ENCODE data around the gene FAM169A. TPM values are rescaled to one million over a fixed set of nuclear protein-coding genes. Genes with fewer than 3 reads are reported as not detected.
"Not testable (repeated sequence)": the region's sequence is repeated elsewhere in the genome, so short reads cannot be mapped to it uniquely, and the experiment has no call there.

Gene FAM169A
- total and polyA plus RNA-seq, 8 donors, result under 0.01 to 11.2 (median 0.35) TPM; not detected in 1

GRCh38 chr5:74892921-74893320 is 26.7 kb upstream of the FAM169A start:
- 53 to 82% (median 69%) methylated on average over 2 of the region's 2 CpGs for WGBS, 5 donors
- Histone ChIP-seq H3K4me3 (no peak overlapping the region), H3K4me1 (peaks cover 0 to 8% (median 3%) of the 10 kb centered on the region in 4 donors), H3K27me3 (no peaks in the 10 kb centered on the region), H3K36me3 (no peaks in the 10 kb centered on the region), H3K27ac (no peak overlapping the region), H3K9me3 (peaks cover 0 to 11% (median 9%) of the 10 kb centered on the region in 4 donors)
- TF ChIP-seq EP300 (IDR thresholded peaks at IDR 0.05) (no peak), POLR2A (IDR thresholded peaks at IDR 0.05) (no peak), CTCF (IDR thresholded peaks at IDR 0.05) (no peak), POLR2AphosphoS5 (IDR thresholded peaks at IDR 0.05) (no peak)
- no peak for DNase-seq
- intact Hi-C loops (cut with DNase I; ENCODE audit: low total_unique reads), result no loop called here

GRCh38 chr5:74889523-74890105 is 23.4 kb upstream of the FAM169A start:
- TF ChIP-seq POLR2A (IDR thresholded peaks at IDR 0.05), result no peak
- no peak for TF ChIP-seq POLR2AphosphoS5 (IDR thresholded peaks at IDR 0.05)
- no peak for TF ChIP-seq EP300 (IDR thresholded peaks at IDR 0.05)
- no peak for TF ChIP-seq CTCF (IDR thresholded peaks at IDR 0.05)
- WGBS, 5 donors, result 90 to 94% (median 91%) methylated on average over 2 of the region's 2 CpGs
- H3K36me3 ChIP-seq, result no peaks in the 10 kb centered on the region

GRCh38 chr5:74888117-74888516 is 21.9 kb upstream of the FAM169A start:
- Histone ChIP-seq H3K9me3 (no peaks in the 10 kb centered on the region), H3K36me3 (no peaks in the 10 kb centered on the region), H3K27ac (no peak overlapping the region), H3K27me3 (no peaks in the 10 kb centered on the region), H3K4me3 (no peak overlapping the region), H3K4me1 (no peaks in the 10 kb centered on the region)
- intact Hi-C loops (cut with DNase I; ENCODE audit: low total_unique reads), result no loop called here
- no peak for TF ChIP-seq EP300 (IDR thresholded peaks at IDR 0.05)
- no peak for TF ChIP-seq POLR2A (IDR thresholded peaks at IDR 0.05)
- TF ChIP-seq CTCF (IDR thresholded peaks at IDR 0.05), result no peak
- no peak for TF ChIP-seq POLR2AphosphoS5 (IDR thresholded peaks at IDR 0.05)
- whole genome bisulfite sequencing, 5 donors, result 77 to 92% (median 80%) methylated on average over 4 of the region's 4 CpGs
- no peak for DNase-seq

More at GRCh38 chr5:74889523-74890105, 23.4 kb upstream of the FAM169A start:
- no peaks in the 10 kb centered on the region for H3K4me1 ChIP-seq
- DNase-seq, result no peak
- intact Hi-C loops (cut with DNase I; ENCODE audit: low total_unique reads), result no loop called here
- no peaks in the 10 kb centered on the region for H3K27me3 ChIP-seq
- H3K27ac ChIP-seq, result no peak overlapping the region
- peaks cover 0 to 4% (median 3%) of the 10 kb centered on the region in 4 donors for H3K9me3 ChIP-seq
- no peak overlapping the region for H3K4me3 ChIP-seq

DNA sequence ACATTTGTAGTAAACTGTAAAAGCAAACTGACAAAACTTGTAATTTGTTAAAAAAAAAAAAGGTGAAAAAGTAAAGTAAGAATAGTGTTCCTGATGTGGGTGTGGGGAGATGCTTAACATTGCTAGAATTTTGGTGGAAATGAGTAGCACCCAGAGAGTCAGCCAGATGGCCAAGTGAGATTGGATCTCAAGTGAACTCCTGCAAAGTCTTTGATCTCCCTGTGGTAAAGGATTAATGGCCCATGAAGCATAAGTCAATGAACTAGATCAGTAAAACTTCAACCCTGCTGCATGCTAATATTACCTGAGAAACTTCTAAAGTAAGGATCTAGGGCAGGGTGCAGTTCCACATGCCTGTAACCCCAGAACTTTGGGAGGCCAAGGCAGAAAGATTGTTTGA is 19.0 kb upstream of the FAM169A start:
- H3K4me1 ChIP-seq, result no peaks in the 10 kb centered on the region
- H3K4me3 ChIP-seq, result no peak overlapping the region
- no peaks in the 10 kb centered on the region for H3K9me3 ChIP-seq
- H3K27me3 ChIP-seq, result no peaks in the 10 kb centered on the region
- DNase-seq, result no peak
- H3K27ac ChIP-seq, result no peak overlapping the region
- no peak for TF ChIP-seq POLR2AphosphoS5 (IDR thresholded peaks at IDR 0.05)
- TF ChIP-seq POLR2A (IDR thresholded peaks at IDR 0.05), result no peak
- TF ChIP-seq EP300 (IDR thresholded peaks at IDR 0.05), result no peak
- intact Hi-C loops (cut with DNase I; ENCODE audit: low total_unique reads), result no loop called here
- no peaks in the 10 kb centered on the region for H3K36me3 ChIP-seq

GRCh38 chr5:74882379-74883134 is 16.4 kb upstream of the FAM169A start:
- H3K36me3 ChIP-seq; DNase-seq; intact Hi-C loops (cut with DNase I; ENCODE audit: low total_unique reads); H3K27me3 ChIP-seq; H3K9me3 ChIP-seq; H3K4me3 ChIP-seq; H3K4me1 ChIP-seq; H3K27ac ChIP-seq: not testable (repeated sequence)
- 64 to 75% (median 67%) methylated on average over 10 of the region's 10 CpGs for WGBS, 5 donors
